HL-60/S4 treated with phorbol 12-myristate 13-acetate at 8.2 ng/mL for 4 days and 3 days (cell line): ENCODE data around the gene ZBTB21.

ENCODE experiments used
- in situ Hi-C: fragments of 300-500 bp; cut with MboI; formaldehyde crosslinking; loops from 2 replicates; pipeline ENCODE4 v1.15.0; 2022; ENCODE audit warnings: low sequenced_read_pairs

The ZBTB21 gene

GRCh38 chr21:41954654-41955499, 55.3 kb downstream of the ZBTB21 start:
- in situ Hi-C loops, result no loop called here

- in situ Hi-C loops, result no loop called here
Observed at GRCh38 chr21:41953831-41954653, 56.1 kb downstream of the ZBTB21 start, which contains the start of gene C2CD2. Gene C2CD2, minus strand, starts transcription at chr21:41954018. Its CDS starts 370 bp downstream, at chr21:41953648.

- in situ Hi-C loops, result no loop called here
Observed at GRCh38 chr21:41953249-41953830, 56.8 kb downstream of the ZBTB21 start.

- in situ Hi-C loops, result no loop called here
Observed at GRCh38 chr21:41952568-41953248, 57.5 kb downstream of the ZBTB21 start.

GRCh38 chr21:41951876-41952567, 58.1 kb downstream of the ZBTB21 start:
- in situ Hi-C loops, result no loop called here

GRCh38 chr21:41950941-41951351, 59.2 kb downstream of the ZBTB21 start:
- in situ Hi-C loops, result no loop called here

- in situ Hi-C loops, result loop anchor here (25.0 kb wide), 1 partner anchor 513 kb away; no protein-coding TSS in a partner anchor
Observed at GRCh38 chr21:41949631-41950030, 60.5 kb downstream of the ZBTB21 start.

- in situ Hi-C loops, result loop anchor here (25.0 kb wide), 1 partner anchor 513 kb away; no protein-coding TSS in a partner anchor
Observed at GRCh38 chr21:41948901-41949300, 61.3 kb downstream of the ZBTB21 start.

- in situ Hi-C loops, result loop anchor here (25.0 kb wide), 1 partner anchor 514 kb away; no protein-coding TSS in a partner anchor
Observed at GRCh38 chr21:41948078-41948895, 61.9 kb downstream of the ZBTB21 start.

GRCh38 chr21:41945982-41946381, 64.2 kb downstream of the ZBTB21 start:
- in situ Hi-C loops, result loop anchor here (25.0 kb wide), 1 partner anchor 516 kb away; no protein-coding TSS in a partner anchor

- in situ Hi-C loops, result loop anchor here (25.0 kb wide), 1 partner anchor 518 kb away; no protein-coding TSS in a partner anchor
Observed at GRCh38 chr21:41943851-41944250, 66.3 kb downstream of the ZBTB21 start.

- in situ Hi-C loops, result loop anchor here (25.0 kb wide), 1 partner anchor 520 kb away; no protein-coding TSS in a partner anchor
Observed at GRCh38 chr21:41942457-41942856, 67.7 kb downstream of the ZBTB21 start.

GRCh38 chr21:41941941-41942340, 68.2 kb downstream of the ZBTB21 start:
- in situ Hi-C loops, result loop anchor here (25.0 kb wide), 1 partner anchor 520 kb away; no protein-coding TSS in a partner anchor

- in situ Hi-C loops, result loop anchor here (25.0 kb wide), 1 partner anchor 522 kb away; no protein-coding TSS in a partner anchor
Observed at GRCh38 chr21:41940431-41940830, 69.7 kb downstream of the ZBTB21 start.

GRCh38 chr21:41939391-41939790, 70.8 kb downstream of the ZBTB21 start:
- in situ Hi-C loops, result loop anchor here (25.0 kb wide), 1 partner anchor 523 kb away; no protein-coding TSS in a partner anchor
